Measurements from ENCODE around the gene TCF12.

TCF12 gene

DNA sequence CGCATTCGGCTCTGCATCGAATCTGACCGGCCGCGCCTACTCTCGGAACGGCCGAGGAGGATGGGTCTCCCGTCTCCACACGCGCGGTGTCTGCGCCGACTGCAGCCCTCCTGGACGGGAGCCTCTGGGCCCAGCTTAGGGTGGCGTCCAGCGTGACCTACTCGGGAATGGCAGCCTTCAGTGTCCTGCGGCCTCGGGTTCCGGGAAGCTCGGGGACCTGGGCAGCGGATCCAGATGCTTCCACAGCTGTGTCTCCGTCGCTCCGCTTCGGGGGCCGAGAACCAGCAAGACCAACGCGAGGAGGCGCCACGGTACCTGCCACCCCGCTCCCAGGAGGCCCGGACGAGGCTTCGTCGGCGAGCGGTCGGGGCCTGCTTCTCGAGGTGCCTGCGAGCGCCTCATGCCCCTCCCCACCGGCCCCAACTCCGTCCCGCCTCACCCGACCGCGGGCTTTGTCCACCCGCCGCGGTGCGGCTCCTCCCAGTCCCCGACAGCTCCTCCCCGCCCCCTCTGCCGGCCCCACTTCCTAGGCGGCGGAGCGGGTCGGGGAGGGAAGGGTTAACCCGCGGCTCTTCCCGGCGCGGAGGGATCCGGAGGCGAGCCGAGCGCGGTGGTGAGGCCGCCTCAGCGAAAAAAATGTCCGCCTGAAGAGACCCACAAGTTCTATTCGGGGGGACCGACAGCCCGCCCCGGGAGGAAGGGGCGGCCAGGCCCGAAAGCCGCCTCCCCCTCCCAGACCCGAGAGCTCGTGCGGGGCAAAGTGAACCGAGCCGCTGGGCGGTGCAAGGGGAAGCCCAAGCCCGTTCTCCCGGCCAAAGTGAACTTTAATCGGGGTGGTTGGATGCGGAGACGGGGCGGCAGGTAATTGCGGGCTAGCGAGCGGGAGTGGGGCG is at the start of gene TCF12:
Gene TCF12, plus strand, starts transcription at position 599 of the 893 bp plus-strand sequence. CDS start 1,270 bp downstream, outside the sequence.
- H3K27ac ChIP-seq (ENCODE audit: low read length), result peak within 1 kb of the TSS; percentile 88

DNA sequence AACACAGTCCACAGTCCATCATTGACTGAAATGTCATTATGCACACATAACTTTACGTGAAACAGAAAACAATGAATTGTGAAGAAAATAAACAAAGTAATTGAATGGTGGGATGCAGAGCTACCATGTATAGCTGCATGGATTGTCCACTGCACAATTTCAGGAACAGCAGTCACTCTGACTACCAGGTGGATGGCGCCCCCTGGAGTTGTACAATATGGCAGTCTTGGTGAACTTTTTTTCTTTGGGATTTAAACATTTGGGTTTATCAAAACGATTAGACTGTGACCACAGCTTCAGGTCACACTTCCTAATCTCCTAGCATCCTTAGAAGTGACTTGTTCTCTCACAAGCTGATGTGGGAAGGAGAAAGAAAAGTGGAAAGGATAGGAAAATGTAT is 48.9 kb upstream of the TCF12 start:
- H3K27ac ChIP-seq (ENCODE audit: low read length), result no peak overlapping the region
- no peak overlapping the region for H3K4me3 ChIP-seq (ENCODE audit: low read length)
- H3K27me3 ChIP-seq (ENCODE audit: control insufficient read depth, insufficient read depth, low read length), result no peaks in the 10 kb centered on the region
- no peaks in the 10 kb centered on the region for H3K36me3 ChIP-seq (ENCODE audit: control insufficient read depth, low read depth, low read length)
- H3K4me1 ChIP-seq (ENCODE audit: control insufficient read depth, low read depth, low read length), result peaks cover 11% of the 10 kb centered on the region
- H3K9me3 ChIP-seq (ENCODE audit: control insufficient read depth, low read depth, low read length), result no peaks in the 10 kb centered on the region
- no peak overlapping the region for H3K9ac ChIP-seq (ENCODE audit: low read length)

More for the DNA sequence above, at the start of gene TCF12:
- peaks cover 11% of the 10 kb centered on the region for H3K27me3 ChIP-seq (ENCODE audit: control insufficient read depth, insufficient read depth, low read length)
- H3K9me3 ChIP-seq (ENCODE audit: control insufficient read depth, low read depth, low read length), result no peaks in the 10 kb centered on the region
- peak within 1 kb of the TSS; percentile 95 for H3K9ac ChIP-seq (ENCODE audit: low read length)
- peaks cover 13% of the 10 kb centered on the region for H3K36me3 ChIP-seq (ENCODE audit: control insufficient read depth, low read depth, low read length)
- peaks cover 13% of the 10 kb centered on the region for H3K4me1 ChIP-seq (ENCODE audit: control insufficient read depth, low read depth, low read length)
- H3K4me3 ChIP-seq (ENCODE audit: low read length), result peak within 1 kb of the TSS; percentile 88

DNA sequence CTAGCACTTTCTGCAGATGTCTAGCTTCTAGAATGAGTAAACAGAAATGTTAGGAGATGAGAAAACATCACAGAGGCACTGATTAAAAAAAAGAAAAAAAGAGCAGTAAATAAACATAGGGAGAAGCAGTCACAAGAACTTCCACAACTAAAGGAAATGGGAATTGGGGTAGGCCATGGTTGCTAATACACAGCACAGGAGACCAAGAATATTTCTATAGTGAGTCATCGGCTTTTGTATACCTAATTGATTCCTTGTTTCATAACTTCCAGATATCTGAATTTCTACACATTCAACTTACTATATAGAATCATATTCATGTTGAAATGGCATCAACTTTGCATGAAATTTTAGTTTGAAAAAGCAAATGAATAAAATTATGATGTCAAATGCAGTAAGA is 47.3 kb upstream of the TCF12 start:
- H3K9ac ChIP-seq (ENCODE audit: low read length), result no peak overlapping the region
- H3K36me3 ChIP-seq (ENCODE audit: control insufficient read depth, low read depth, low read length), result no peaks in the 10 kb centered on the region
- no peaks in the 10 kb centered on the region for H3K27me3 ChIP-seq (ENCODE audit: control insufficient read depth, insufficient read depth, low read length)
- no peak overlapping the region for H3K27ac ChIP-seq (ENCODE audit: low read length)
- no peak overlapping the region for H3K4me3 ChIP-seq (ENCODE audit: low read length)
- H3K9me3 ChIP-seq (ENCODE audit: control insufficient read depth, low read depth, low read length), result no peaks in the 10 kb centered on the region
- peaks cover 11% of the 10 kb centered on the region for H3K4me1 ChIP-seq (ENCODE audit: control insufficient read depth, low read depth, low read length)

DNA sequence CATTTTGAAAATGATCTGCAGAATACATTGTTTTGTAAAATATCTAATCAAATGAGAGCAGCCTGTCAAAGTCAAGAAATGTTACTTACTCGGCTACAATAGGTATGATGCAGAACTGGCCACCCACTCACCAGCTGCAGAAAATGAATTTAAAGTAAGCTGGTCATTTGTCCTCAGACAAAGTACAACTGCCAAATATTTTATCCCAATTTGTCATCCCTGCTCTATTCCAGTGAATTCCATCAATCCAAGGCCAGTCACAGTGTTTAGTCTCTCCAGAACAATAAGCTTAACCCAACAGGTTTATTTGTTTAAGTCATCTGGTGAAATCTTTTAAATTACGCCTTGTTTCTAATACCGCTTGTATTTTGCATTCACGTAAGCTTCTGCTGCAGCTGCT is 46.6 kb upstream of the TCF12 start:
- H3K36me3 ChIP-seq (ENCODE audit: control insufficient read depth, low read depth, low read length), result no peaks in the 10 kb centered on the region
- no peaks in the 10 kb centered on the region for H3K27me3 ChIP-seq (ENCODE audit: control insufficient read depth, insufficient read depth, low read length)
- H3K4me1 ChIP-seq (ENCODE audit: control insufficient read depth, low read depth, low read length), result peaks cover 11% of the 10 kb centered on the region
- H3K27ac ChIP-seq (ENCODE audit: low read length), result no peak overlapping the region
- H3K9ac ChIP-seq (ENCODE audit: low read length), result no peak overlapping the region
- no peaks in the 10 kb centered on the region for H3K9me3 ChIP-seq (ENCODE audit: control insufficient read depth, low read depth, low read length)
- H3K4me3 ChIP-seq (ENCODE audit: low read length), result no peak overlapping the region

DNA sequence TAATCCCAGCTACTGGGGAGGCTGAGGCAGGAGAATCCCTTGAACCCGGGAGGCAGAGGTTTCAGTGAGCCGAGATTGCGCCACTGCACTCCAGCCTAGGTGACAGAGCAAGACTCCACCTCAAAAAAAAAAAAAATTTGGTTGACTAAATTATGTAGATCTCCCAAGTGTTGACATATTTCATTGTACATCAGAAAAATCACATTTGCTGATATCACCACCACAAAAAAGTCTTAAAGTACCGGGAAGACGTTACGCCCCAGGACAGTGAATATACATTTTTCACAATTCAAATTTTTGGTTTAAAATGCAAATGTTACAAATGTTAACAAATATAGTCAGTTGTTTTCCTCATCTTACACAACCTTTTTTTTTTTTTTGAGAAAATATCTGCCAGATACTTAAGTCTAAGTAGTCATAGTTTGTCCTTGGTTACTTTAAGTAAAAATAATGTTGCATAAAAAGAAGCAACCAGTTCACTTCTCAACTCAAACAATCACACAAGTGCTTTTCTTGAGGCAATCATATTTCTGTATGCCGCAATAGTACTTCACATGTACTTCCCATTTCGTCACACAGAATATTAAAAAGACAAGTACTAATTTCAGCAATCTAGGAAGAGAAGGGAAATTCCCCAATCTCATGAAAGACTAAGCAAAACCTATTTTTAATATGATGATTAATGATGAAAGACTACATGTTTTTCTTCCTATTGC is 41.0 kb upstream of the TCF12 start:
- Histone ChIP-seq H3K4me3 (ENCODE audit: low read length) (no peak overlapping the region), H3K27ac (ENCODE audit: low read length) (no peak overlapping the region), H3K36me3 (ENCODE audit: control insufficient read depth, low read depth, low read length) (no peaks in the 10 kb centered on the region), H3K27me3 (ENCODE audit: control insufficient read depth, insufficient read depth, low read length) (no peaks in the 10 kb centered on the region), H3K9me3 (ENCODE audit: control insufficient read depth, low read depth, low read length) (no peaks in the 10 kb centered on the region), H3K9ac (ENCODE audit: low read length) (no peak overlapping the region), H3K4me1 (ENCODE audit: control insufficient read depth, low read depth, low read length) (no peaks in the 10 kb centered on the region)

DNA sequence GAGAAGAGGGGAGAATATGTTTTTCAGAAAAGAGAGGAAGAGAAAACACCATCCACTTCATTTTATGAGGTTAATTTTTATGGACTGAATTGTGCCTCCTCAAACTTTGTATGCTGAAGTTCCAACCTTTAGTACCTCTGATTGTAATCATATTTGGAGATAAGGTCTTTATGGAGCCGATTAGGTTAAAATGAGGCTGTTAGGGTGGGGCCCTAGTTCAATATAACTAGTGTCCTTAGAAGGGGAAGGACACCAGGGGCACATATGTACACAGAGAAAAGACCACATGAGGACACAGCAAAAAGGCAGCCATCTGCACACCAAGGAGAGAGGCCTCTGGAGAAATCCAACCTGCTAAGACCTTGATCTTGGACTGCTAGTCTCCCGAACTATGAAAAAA is 38.9 kb upstream of the TCF12 start:
- Histone ChIP-seq H3K36me3 (ENCODE audit: control insufficient read depth, low read depth, low read length) (no peaks in the 10 kb centered on the region), H3K4me3 (ENCODE audit: low read length) (no peak overlapping the region), H3K27ac (ENCODE audit: low read length) (no peak overlapping the region), H3K27me3 (ENCODE audit: control insufficient read depth, insufficient read depth, low read length) (no peaks in the 10 kb centered on the region), H3K4me1 (ENCODE audit: control insufficient read depth, low read depth, low read length) (no peaks in the 10 kb centered on the region), H3K9ac (ENCODE audit: low read length) (no peak overlapping the region), H3K9me3 (ENCODE audit: control insufficient read depth, low read depth, low read length) (no peaks in the 10 kb centered on the region)

DNA sequence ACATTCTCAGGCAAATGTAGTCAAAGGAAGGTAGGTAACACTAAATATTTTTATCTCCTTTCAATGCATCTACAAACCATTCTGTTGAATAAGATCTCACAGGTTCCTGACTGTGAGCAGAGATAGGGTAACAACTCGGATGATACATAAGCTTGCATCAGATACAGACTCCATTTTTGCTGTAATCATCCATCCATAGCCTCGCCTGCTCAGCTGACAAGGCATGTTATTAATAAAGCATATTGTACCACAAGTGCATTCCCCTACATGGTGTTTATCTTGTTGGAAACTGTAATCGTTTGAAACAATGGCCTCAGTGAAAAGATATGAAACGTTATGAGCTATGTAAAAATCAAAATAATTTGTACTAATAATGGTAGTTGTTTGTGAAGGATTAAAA is 35.4 kb upstream of the TCF12 start:
- Histone ChIP-seq H3K9me3 (ENCODE audit: control insufficient read depth, low read depth, low read length) (no peaks in the 10 kb centered on the region), H3K27ac (ENCODE audit: low read length) (no peak overlapping the region), H3K9ac (ENCODE audit: low read length) (no peak overlapping the region), H3K4me1 (ENCODE audit: control insufficient read depth, low read depth, low read length) (peaks cover 12% of the 10 kb centered on the region), H3K27me3 (ENCODE audit: control insufficient read depth, insufficient read depth, low read length) (no peaks in the 10 kb centered on the region), H3K36me3 (ENCODE audit: control insufficient read depth, low read depth, low read length) (no peaks in the 10 kb centered on the region), H3K4me3 (ENCODE audit: low read length) (no peak overlapping the region)

DNA sequence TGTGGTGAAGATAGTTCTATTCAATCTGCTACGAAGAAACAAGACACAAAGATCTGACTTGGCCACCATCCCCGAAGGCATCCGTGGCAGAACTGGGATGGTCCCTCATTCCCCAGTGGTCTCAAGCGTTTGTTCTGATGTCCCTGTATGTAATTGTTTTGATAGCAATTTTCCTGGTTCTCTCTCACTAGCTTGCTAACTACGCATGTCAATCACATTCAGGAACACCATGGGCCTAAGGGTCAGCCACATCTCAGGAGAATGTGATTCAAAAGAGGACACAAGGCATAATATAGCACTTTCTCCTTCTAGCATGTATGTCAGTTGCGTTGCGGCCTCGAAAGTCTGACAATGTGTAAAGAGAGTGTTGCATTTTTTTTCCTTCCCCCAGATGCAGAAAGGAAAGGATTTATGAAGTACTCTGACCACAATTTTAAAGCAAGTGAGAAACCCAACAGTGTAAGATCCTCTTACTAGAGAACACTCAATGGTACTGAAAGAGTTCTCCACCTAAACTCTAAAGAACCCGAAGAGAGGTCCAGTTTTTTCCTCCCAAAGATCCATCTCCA is 32.0 kb upstream of the TCF12 start:
- peak overlapping the region; percentile 77 for H3K4me3 ChIP-seq (ENCODE audit: low read length)

DNA sequence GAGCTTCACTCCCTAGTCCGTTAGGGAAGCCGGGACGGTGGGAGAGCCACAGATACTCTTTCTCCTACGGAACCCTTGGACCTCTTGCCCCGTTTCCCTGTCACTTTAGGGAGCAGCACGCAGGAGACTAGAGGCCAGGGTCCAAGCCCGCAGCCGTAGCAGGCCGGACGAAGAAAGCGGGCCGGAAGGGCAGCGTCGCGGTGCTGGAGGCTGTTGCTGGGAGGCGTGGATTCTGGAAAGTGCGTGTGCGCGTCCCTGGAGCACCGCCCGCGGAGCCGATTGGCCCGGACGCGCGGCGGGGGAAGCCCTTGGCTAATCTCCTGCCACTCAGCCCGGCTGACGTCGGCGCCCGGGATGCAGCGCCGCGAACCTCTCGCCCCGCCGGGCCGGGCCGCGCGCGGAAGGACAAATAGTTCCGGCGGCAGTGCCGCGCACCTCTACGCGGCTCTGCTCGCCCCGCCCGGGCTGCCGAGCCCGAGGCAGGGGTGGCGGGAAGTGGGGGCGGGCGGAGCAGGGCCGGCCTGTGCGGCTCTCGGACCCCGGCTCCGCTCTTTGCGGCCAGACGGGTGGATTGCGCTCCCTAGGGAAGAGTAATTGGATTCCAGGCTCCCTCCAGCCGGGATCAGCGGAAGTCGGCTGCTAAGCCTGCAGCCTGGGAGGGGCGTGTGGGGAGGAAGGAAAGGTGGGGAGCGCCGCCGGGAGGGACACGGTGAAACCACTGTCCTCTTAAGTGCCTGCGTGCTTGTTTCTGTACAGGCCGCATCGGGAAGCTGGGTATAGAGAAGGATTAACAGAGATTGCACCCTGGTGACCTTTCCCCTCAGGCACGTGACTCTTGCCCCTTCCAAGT is 31.3 kb upstream of the TCF12 start:
- Histone ChIP-seq H3K4me1 (ENCODE audit: control insufficient read depth, low read depth, low read length) (peaks cover 18% of the 10 kb centered on the region), H3K9ac (ENCODE audit: low read length) (peak overlapping the region; percentile 75), H3K27me3 (ENCODE audit: control insufficient read depth, insufficient read depth, low read length) (peaks cover 8% of the 10 kb centered on the region), H3K9me3 (ENCODE audit: control insufficient read depth, low read depth, low read length) (no peaks in the 10 kb centered on the region), H3K27ac (ENCODE audit: low read length) (peak overlapping the region; percentile 64), H3K4me3 (ENCODE audit: low read length) (peak overlapping the region; percentile 77), H3K36me3 (ENCODE audit: control insufficient read depth, low read depth, low read length) (no peaks in the 10 kb centered on the region)

More for the DNA sequence above, 32.0 kb upstream of the TCF12 start:
- H3K4me1 ChIP-seq (ENCODE audit: control insufficient read depth, low read depth, low read length), result peaks cover 18% of the 10 kb centered on the region
- H3K27ac ChIP-seq (ENCODE audit: low read length), result peak overlapping the region; percentile 64
- H3K27me3 ChIP-seq (ENCODE audit: control insufficient read depth, insufficient read depth, low read length), result peaks cover 7% of the 10 kb centered on the region
- no peaks in the 10 kb centered on the region for H3K36me3 ChIP-seq (ENCODE audit: control insufficient read depth, low read depth, low read length)
- peak overlapping the region; percentile 75 for H3K9ac ChIP-seq (ENCODE audit: low read length)
- no peaks in the 10 kb centered on the region for H3K9me3 ChIP-seq (ENCODE audit: control insufficient read depth, low read depth, low read length)

DNA sequence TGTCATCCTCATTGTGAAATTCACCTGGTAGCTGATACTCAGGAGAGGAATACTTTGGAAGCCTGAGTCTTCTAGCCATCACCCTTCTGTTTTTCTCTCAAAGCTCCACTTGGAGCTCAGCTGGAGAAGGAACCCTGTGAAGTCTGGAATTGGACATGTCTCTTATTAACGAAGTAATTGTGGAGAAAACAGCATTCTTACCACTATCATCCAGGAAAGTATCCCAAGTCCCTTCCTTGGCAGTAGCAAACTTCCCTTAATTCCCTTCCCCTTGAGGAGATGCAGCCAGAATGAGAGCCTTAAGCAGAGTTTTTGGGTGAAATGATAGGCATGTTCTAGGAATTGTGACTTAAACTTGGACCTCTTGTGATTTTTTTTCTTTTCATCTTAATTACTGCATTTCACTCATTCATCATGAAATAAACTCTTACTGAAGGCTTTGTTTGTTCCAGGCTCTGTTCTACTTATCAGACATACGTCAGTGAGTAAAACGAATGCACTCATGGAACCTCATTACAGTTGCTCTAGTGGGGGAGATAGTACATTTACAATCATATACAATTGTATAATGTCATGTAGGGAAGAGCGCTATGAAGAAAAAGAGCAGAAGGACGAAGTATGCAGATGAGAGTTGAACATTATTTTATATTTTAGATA is 30.5 kb upstream of the TCF12 start:
- Histone ChIP-seq H3K27ac (ENCODE audit: low read length) (peak overlapping the region; percentile 60), H3K4me1 (ENCODE audit: control insufficient read depth, low read depth, low read length) (peaks cover 18% of the 10 kb centered on the region), H3K27me3 (ENCODE audit: control insufficient read depth, insufficient read depth, low read length) (peaks cover 15% of the 10 kb centered on the region), H3K4me3 (ENCODE audit: low read length) (peak overlapping the region; percentile 77), H3K9ac (ENCODE audit: low read length) (peak overlapping the region; percentile 75), H3K9me3 (ENCODE audit: control insufficient read depth, low read depth, low read length) (no peaks in the 10 kb centered on the region), H3K36me3 (ENCODE audit: control insufficient read depth, low read depth, low read length) (no peaks in the 10 kb centered on the region)

Data from iPS-18a (cell line).